SJCRH30 (cell line): ENCODE data around the gene ATOH1. TPM values are rescaled to one million over a fixed set of nuclear protein-coding genes. Genes with fewer than 3 reads are reported as not detected.

Experiments used
- DNase-seq, 2 experiments: peaks; one replicate each; pipeline ENCODE4 v3.0.0-alpha.2; 2015 to 2020
- H3K27ac ChIP-seq: fragments of 250-450 bp; sonication (Bioruptor Pico); 2 replicates; pipeline ENCODE4 v1.5.1; 2020; ENCODE audit warnings: mild to moderate bottlenecking, moderate library complexity
- H3K27me3 ChIP-seq: fragments of 250-450 bp; sonication (Bioruptor Pico); 2 replicates; pipeline ENCODE4 v1.5.1; 2020; ENCODE audit warnings: mild to moderate bottlenecking, moderate library complexity
- H3K36me3 ChIP-seq: fragments of 250-450 bp; sonication (Bioruptor Pico); 2 replicates; pipeline ENCODE4 v1.5.1; 2020; ENCODE audit warnings: mild to moderate bottlenecking, moderate library complexity
- H3K4me1 ChIP-seq: fragments of 250-450 bp; sonication (Bioruptor Pico); 2 replicates; pipeline ENCODE4 v1.5.1; 2020; ENCODE audit warnings: mild to moderate bottlenecking, moderate library complexity
- H3K4me3 ChIP-seq: fragments of 250-450 bp; sonication (Bioruptor Pico); 2 replicates; pipeline ENCODE4 v1.5.1; 2020; ENCODE audit warnings: mild to moderate bottlenecking, moderate library complexity
- H3K9me3 ChIP-seq: fragments of 250-450 bp; sonication (Bioruptor Pico); replicated peaks from 2 replicates; pipeline ENCODE4 v1.5.1; 2020; ENCODE audit warnings: mild to moderate bottlenecking, moderate library complexity
- total RNA-seq: library from RNA; depleted of rRNA; stranded (reverse); fragments of >200 nt; shearing (Covaris generic); gene quantifications from 2 replicates; pipeline ENCODE4 v1.2.3, GENCODE V29; 2014; rRNA removed

Gene ATOH1, protein sequence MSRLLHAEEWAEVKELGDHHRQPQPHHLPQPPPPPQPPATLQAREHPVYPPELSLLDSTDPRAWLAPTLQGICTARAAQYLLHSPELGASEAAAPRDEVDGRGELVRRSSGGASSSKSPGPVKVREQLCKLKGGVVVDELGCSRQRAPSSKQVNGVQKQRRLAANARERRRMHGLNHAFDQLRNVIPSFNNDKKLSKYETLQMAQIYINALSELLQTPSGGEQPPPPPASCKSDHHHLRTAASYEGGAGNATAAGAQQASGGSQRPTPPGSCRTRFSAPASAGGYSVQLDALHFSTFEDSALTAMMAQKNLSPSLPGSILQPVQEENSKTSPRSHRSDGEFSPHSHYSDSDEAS
- total RNA-seq = not detected in 2 replicates

DNA sequence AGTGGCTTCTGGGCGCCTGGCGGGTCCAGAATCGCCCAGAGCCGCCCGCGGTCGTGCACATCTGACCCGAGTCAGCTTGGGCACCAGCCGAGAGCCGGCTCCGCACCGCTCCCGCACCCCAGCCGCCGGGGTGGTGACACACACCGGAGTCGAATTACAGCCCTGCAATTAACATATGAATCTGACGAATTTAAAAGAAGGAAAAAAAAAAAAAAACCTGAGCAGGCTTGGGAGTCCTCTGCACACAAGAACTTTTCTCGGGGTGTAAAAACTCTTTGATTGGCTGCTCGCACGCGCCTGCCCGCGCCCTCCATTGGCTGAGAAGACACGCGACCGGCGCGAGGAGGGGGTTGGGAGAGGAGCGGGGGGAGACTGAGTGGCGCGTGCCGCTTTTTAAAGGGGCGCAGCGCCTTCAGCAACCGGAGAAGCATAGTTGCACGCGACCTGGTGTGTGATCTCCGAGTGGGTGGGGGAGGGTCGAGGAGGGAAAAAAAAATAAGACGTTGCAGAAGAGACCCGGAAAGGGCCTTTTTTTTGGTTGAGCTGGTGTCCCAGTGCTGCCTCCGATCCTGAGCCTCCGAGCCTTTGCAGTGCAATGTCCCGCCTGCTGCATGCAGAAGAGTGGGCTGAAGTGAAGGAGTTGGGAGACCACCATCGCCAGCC is at the start of gene ATOH1:
Gene ATOH1, plus strand, starts transcription at position 422 of the 663 bp plus-strand sequence. Its CDS starts 174 bp downstream, at position 596.
- H3K27ac ChIP-seq = no peak within 1 kb of the TSS
- peak within 1 kb of the TSS; percentile 56 for H3K4me3 ChIP-seq

DNA sequence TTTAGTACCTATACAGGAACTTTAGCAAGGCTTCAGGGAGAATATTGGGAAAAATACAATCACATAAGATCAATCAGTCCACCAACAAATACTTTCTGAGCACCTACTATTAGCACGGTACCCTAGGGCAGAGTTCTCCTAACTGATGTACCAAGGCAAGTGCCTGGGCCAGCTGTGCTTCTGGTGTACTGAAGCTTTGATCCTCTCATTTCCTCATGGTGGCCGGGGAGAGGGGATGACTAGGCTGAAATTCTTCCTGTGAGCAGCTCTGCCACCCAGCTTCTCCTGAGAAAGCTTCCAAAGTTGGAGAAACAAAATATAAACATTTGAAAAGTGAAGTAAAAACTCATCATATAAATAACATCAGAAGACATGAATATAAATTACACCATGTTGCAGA is 49.3 kb upstream of the ATOH1 start:
- no peak for DNase-seq
- H3K9me3 ChIP-seq = no peaks in the 10 kb centered on the region
- H3K36me3 ChIP-seq = no peaks in the 10 kb centered on the region
- H3K4me3 ChIP-seq = no peak overlapping the region
- H3K27ac ChIP-seq = no peak overlapping the region
- no peaks in the 10 kb centered on the region for H3K27me3 ChIP-seq
- peaks cover 7% of the 10 kb centered on the region; the same call in 1 of the 2 replicates for H3K4me1 ChIP-seq

More for the DNA sequence above, at the start of gene ATOH1:
- H3K4me1 ChIP-seq = no peaks in the 10 kb centered on the region
- H3K36me3 ChIP-seq = no peaks in the 10 kb centered on the region
- H3K27me3 ChIP-seq = peaks cover 14% of the 10 kb centered on the region; the same call in 1 of the 2 replicates
- DNase-seq = peak; percentile 64 to 70
- no peaks in the 10 kb centered on the region for H3K9me3 ChIP-seq

DNA sequence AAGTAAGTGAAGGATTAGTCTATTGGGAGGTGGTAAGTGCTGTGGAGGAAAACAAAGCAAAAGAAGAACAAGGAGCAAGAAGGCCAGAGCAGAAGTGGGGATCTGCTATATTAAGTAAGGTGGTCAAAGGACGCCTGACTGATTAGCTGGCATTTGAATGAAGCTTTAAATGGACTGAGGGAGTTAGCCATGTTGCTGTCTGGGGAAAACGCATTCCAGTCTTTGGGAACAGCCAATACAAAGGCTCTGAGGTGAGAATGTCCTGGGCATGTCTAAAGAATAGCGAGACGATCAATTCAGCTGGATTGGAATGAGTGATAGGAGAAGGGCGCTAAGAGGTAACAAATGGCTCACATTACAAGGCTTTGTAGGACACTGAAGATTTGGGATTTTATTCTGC is 48.5 kb upstream of the ATOH1 start:
- no peak overlapping the region for H3K4me3 ChIP-seq
- no peak for DNase-seq
- H3K27me3 ChIP-seq = no peaks in the 10 kb centered on the region
- peaks cover 7% of the 10 kb centered on the region; the same call in 1 of the 2 replicates for H3K4me1 ChIP-seq
- H3K9me3 ChIP-seq = no peaks in the 10 kb centered on the region
- H3K36me3 ChIP-seq = no peaks in the 10 kb centered on the region
- H3K27ac ChIP-seq = no peak overlapping the region

DNA sequence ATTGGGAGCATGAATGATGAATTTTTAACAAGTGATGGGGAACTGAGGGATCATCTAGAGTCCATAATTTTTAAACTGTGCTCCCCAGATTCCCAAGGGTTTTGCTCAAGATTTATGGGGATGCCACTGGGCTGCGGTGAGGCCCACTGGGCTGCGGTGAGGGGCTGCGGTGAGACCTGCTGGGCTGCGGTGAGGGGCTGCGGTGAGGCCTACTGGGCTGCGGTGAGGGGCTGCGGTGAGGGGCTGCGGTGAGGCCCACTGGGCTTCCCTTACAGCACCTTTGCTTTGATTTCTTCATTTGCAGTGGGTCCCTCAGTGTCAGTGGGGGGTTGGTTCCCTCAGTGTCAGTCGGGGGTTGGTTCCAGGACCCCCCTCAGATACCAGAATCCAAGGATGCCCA is 47.4 kb upstream of the ATOH1 start:
- no peaks in the 10 kb centered on the region for H3K27me3 ChIP-seq
- no peaks in the 10 kb centered on the region for H3K36me3 ChIP-seq
- H3K4me1 ChIP-seq = peaks cover 3% of the 10 kb centered on the region; the same call in 1 of the 2 replicates
- no peak for DNase-seq
- H3K9me3 ChIP-seq = no peaks in the 10 kb centered on the region
- no peak overlapping the region for H3K4me3 ChIP-seq
- H3K27ac ChIP-seq = no peak overlapping the region

DNA sequence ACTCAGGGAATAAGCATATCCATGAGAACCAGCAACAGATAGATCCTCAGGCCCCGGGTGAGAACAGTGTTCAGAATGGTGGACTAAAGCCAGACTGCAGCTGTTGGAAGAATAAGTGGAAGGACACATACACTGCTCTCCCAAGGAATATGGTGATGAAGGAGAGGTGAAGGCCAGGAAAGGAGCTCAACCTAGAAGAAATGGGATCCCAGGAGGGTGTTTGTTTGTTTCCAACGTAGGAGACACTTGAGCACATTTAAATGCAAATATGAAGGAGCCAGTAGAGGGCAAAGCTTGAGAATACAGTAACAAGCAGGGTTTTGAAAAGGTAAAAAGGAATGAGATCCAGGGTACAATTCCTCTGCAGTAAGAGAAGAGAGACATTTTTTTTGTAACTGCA is 42.4 kb upstream of the ATOH1 start:
- Histone ChIP-seq H3K9me3 (no peaks in the 10 kb centered on the region), H3K27me3 (no peaks in the 10 kb centered on the region), H3K36me3 (no peaks in the 10 kb centered on the region), H3K4me1 (no peaks in the 10 kb centered on the region), H3K27ac (no peak overlapping the region), H3K4me3 (no peak overlapping the region)
- DNase-seq = no peak

DNA sequence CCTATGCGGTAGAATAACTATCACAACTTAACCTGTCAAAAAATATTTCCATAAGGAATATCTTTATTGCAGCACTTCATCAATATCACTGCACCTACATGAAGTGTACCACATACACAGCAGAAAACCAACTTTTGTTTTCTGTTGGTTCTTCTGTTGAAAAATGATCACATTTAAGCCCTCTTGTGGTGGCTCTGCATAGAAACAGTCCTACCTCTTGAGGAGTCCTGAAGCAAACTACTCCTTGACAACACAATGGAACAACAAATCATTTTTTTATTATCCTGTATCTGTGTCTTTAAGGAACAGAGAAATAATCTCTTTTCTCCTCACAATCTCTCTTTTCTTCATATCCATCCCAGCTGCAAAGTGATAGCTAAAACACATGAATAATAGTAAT is 39.8 kb upstream of the ATOH1 start:
- no peak overlapping the region for H3K27ac ChIP-seq
- peak in 1 of 2 experiments; percentile 19 for DNase-seq
- no peaks in the 10 kb centered on the region for H3K27me3 ChIP-seq
- no peaks in the 10 kb centered on the region for H3K9me3 ChIP-seq
- H3K36me3 ChIP-seq = no peaks in the 10 kb centered on the region
- no peaks in the 10 kb centered on the region for H3K4me1 ChIP-seq
- H3K4me3 ChIP-seq = no peak overlapping the region

DNA sequence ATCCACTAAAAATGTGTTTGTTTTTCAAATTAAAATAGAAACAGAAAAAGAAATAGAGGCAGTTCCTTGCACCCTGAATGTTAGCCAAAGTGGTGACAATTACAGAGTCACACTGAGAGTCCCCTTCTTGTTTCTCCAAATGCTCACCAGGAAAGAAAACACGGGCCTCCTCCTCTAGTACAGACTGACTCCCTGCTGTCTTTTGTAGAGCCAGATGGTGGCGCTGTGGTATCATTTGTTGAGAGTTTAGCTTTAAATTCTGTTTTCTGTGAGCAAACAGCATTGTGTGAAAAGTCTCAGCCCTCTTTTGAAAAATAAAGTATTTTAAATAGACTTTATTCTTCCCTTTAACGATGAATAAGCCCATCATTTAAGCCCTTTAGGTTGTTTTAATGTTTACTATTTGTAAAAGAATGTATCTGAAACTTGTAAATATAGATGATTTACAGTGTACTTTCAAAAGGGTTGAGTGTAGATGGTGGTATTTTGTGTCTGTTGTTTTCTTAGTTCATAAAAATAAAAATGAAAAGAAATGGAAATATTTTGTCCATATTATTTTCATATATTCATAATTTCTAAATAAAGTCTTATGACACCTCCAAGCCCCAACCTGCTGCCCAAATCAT is 36.9 kb upstream of the ATOH1 start:
- Histone ChIP-seq H3K36me3 (no peaks in the 10 kb centered on the region), H3K27me3 (no peaks in the 10 kb centered on the region), H3K9me3 (no peaks in the 10 kb centered on the region), H3K27ac (no peak overlapping the region), H3K4me1 (no peaks in the 10 kb centered on the region), H3K4me3 (no peak overlapping the region)
- peak; percentile 43 to 86 for DNase-seq

DNA sequence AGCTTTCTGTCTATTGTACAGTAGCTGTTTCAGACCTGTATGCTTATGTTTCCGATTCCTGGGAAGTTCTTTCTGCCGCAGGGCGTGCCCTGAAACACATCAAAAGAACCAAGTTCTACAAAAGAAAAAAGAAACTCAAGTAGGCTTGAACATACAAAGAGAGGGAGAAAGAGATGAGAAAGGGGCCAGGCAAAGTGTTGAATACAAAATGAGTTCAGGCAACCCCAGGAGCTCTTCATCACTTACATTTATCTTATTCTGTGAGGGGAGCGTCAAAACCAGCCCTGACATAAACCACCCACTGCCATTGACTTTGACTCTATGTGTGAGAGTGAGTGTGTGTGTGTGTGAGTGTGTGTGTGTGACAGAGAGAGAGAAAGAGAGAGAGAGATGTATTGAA is 26.5 kb upstream of the ATOH1 start:
- Histone ChIP-seq H3K4me3 (no peak overlapping the region), H3K27ac (no peak overlapping the region), H3K27me3 (no peaks in the 10 kb centered on the region), H3K4me1 (no peaks in the 10 kb centered on the region), H3K9me3 (no peaks in the 10 kb centered on the region; the same call in 1 of the 2 replicates), H3K36me3 (no peaks in the 10 kb centered on the region)
- no peak for DNase-seq

DNA sequence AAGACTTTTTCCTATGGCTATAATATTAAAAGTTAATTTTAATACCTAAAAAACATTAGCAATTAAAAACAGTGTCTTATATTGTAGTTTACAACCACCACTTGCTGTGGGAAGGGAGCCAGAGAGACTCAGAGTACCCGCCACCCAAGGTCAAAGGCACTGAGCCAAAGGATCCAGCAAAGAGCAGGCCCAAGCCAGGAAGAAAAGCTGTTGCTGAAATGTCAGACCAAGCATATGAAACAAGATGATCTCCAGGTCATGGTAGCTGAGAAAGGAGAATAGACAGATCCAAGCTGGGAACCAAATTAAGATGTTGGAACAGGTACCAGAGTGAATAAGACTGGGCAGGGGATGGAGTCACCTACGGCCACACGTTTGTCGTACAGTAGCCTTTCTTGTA is 18.8 kb upstream of the ATOH1 start:
- H3K9me3 ChIP-seq = no peaks in the 10 kb centered on the region
- H3K4me3 ChIP-seq = no peak overlapping the region
- H3K27ac ChIP-seq = no peak overlapping the region
- no peaks in the 10 kb centered on the region for H3K36me3 ChIP-seq
- DNase-seq = no peak
- H3K4me1 ChIP-seq = no peaks in the 10 kb centered on the region
- no peaks in the 10 kb centered on the region for H3K27me3 ChIP-seq

DNA sequence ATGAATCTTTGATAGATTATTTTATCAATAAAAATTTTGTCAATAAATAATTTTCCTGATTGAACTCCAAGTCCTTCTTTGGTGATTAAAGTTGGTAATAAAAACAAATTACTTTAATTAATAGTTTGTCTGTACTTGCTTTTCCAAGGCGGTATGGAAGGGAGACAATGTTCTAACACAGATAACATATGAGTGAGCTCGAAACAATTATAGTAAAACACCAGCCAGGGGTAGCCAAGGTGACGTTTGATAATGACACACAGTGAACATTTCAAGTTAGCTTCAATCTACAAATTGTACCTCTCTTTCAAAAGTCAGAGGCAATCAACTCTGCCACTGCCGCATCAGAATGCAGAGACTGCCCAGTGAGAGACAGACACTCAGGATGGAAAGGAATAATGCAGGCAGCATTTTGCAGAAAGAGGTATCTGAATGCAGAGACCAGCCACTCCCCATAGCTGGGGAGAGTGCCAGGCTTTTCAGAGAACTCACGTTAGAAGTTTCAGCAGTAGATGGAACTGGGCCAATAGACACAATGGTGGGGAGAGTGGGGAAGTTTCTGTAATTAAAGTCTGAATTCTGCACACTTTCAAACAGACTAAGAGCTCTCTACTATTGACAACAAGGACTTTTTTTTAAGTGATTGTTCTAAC is 18.1 kb upstream of the ATOH1 start:
- no peak for DNase-seq
- H3K9me3 ChIP-seq = no peaks in the 10 kb centered on the region
- no peaks in the 10 kb centered on the region for H3K36me3 ChIP-seq
- no peak overlapping the region for H3K27ac ChIP-seq
- H3K27me3 ChIP-seq = no peaks in the 10 kb centered on the region
- no peaks in the 10 kb centered on the region for H3K4me1 ChIP-seq
- no peak overlapping the region for H3K4me3 ChIP-seq

DNA sequence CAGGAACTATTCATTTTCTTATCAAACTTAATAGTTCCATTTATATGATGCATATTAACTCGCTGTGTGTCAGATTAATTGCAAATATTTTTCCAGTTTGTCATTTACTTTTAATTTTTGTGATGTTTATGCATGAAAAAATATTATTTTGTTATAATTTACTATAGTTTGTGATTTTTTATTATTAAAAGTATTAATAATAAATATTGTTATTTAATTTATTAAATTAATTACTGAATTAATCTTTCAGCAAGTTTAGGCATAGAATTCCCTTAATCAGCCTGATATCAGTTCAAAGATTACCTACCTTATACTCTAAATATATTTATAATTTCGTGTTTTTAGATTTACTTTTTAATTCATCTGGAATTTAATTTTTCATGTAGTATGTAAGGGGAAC is 15.5 kb upstream of the ATOH1 start:
- no peaks in the 10 kb centered on the region for H3K9me3 ChIP-seq
- H3K27ac ChIP-seq = no peak overlapping the region
- no peaks in the 10 kb centered on the region for H3K27me3 ChIP-seq
- no peak for DNase-seq
- H3K36me3 ChIP-seq = no peaks in the 10 kb centered on the region
- no peak overlapping the region for H3K4me3 ChIP-seq
- no peaks in the 10 kb centered on the region for H3K4me1 ChIP-seq

DNA sequence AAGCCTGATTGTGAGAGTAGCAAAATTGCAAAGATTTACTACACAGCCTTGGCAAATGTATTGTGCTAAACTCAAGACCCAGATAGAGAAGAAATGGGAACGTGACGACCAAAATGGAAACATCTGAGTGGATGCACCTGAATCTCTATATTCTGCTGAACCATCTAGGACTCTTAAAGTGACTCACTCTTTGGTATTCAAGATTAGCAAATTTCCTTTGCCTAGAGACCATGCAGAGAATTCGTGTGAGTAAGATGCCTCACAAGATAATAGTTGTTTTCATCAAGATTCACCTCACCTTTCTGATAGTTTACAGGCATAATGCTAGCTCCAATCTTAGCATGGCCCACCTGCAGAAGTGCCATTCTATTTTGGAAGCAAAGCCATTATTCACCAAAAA is 14.4 kb upstream of the ATOH1 start:
- H3K36me3 ChIP-seq = no peaks in the 10 kb centered on the region
- H3K9me3 ChIP-seq = no peaks in the 10 kb centered on the region; the same call in 1 of the 2 replicates
- H3K27me3 ChIP-seq = no peaks in the 10 kb centered on the region
- H3K4me3 ChIP-seq = no peak overlapping the region
- H3K4me1 ChIP-seq = no peaks in the 10 kb centered on the region
- DNase-seq = no peak
- no peak overlapping the region for H3K27ac ChIP-seq

DNA sequence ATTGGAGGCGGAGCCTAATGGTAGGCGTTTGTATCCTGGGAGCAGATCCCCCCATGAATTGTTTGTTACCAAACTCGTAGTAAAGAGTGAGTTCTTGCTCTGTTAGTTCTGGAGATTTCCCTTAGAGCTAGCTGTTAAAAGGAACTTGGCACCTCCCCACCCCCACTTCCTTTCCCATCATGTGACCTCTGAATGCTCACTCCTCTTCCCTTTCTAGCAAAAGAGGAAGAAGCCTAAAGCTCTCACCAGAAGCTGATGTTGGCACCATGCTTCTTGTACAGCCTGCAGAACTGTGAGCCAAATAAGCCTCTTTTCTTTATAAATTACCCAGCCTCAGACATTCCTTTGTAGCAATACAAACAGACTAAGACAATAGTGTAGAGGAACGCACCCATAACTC is 13.8 kb upstream of the ATOH1 start:
- Histone ChIP-seq H3K36me3 (no peaks in the 10 kb centered on the region), H3K9me3 (no peaks in the 10 kb centered on the region; the same call in 1 of the 2 replicates), H3K27ac (no peak overlapping the region), H3K4me3 (no peak overlapping the region), H3K27me3 (no peaks in the 10 kb centered on the region), H3K4me1 (no peaks in the 10 kb centered on the region)
- DNase-seq = peak in 1 of 2 experiments; percentile 10

DNA sequence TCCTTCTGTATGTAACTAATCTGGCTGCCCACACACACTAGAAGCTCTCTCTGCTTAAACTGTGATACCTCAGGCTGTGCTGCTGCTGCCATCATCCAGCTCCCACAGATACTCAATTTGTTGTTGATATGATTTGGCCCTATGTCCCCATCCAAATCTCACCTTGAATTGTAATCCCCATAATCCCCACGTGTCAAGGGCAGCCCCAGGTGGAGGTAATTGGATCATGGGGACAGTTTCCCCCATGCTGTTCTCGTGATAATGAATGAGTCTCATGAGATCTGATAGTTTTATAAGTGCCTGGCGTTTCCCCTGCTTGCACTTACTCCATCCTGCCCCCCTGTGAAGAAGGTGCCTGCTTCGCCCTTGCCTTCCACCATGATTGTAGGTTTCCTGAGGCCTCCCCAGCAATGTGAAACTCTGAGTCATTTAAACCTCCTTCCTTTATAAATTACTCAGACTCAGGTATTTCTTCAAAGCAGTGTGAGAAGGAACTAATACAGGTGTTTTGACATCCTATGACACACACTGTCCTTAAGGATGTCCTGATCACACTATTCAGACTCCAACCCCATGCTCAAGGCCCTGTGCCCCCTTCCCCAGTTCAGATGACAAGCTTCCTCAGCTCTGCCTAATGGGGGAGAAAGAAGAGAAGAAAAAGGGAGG is 2.9 kb upstream of the ATOH1 start:
- H3K9me3 ChIP-seq = no peaks in the 10 kb centered on the region
- H3K4me1 ChIP-seq = no peaks in the 10 kb centered on the region
- H3K4me3 ChIP-seq = no peak overlapping the region
- H3K27ac ChIP-seq = no peak overlapping the region
- H3K36me3 ChIP-seq = no peaks in the 10 kb centered on the region
- no peak for DNase-seq
- peaks cover 18% of the 10 kb centered on the region; the same call in 1 of the 2 replicates for H3K27me3 ChIP-seq
